NK-92 treated with Interleukin-12 subunit alpha and Interleukin-12 subunit beta, amount 100 ng/mL, for 24 hours (cell line): Measurements from ENCODE around the gene CD300H.
A peak's percentile ranks its signal among the peaks of the same experiment; 100 is the strongest.

ENCODE experiments used
- DNase-seq: peaks from one replicate; lab custom pipeline; 2025; lab: John Stamatoyannopoulos, UW

Gene CD300H

DNA sequence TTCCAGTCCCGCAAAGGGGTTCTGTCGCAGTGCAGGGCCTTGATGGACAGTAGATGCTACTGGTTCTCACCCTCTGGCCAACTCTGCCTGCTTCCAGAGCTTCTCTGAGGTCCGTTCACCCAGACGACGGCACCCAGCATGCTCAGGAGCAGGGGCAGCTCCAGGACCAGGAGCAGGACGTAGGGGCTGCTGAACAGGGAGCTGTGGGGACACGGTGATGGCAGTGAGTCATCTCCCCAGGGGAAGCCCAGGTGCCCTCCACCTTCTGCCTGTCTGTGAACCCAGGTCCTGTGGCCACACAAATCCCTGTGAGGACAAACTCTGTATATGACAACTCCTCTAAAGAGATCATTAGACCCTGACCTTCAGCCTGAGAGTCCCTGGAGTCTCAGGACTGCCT is 18.0 kb downstream of the CD300H start:
- no peak for DNase-seq

DNA sequence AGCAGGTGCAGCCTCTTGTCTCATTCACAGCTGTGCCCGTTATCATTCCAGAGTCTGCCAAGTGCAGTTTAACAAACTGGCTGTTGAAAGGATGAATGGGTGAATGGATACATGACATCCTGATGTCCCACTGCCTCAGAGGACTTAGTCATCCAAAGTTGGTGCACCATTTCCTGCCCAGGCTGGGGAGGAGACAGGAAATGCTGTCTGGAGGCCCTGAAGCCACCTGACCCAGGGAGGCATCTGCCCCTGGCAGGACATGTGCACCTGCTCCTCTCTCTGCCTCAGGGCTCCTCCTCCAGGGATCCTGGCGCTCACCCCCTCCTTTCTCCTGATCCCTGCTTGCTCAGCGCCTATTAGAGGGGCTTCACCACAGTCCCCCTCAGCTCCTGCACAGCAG is 19.6 kb downstream of the CD300H start:
- DNase-seq: peak; percentile 51

DNA sequence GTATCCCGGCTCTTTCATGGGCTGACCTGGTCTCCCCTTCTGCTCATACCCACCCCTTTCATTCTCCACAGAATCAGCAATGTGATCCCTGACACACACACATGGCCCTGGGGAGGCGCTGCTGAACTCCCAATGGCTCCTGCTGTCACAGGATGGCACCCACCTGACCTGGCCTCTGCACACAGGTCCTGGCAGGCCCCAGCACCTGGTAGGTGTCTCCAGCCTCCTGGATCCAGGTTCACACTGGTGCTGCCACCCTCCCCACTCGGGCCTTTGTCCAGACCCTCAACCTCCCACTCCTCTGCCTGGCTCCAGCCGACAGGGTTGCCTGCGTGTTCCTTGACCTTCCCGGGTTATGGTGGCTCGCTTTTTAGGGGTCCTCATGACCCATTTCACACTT is 20.0 kb downstream of the CD300H start:
- no peak for DNase-seq

DNA sequence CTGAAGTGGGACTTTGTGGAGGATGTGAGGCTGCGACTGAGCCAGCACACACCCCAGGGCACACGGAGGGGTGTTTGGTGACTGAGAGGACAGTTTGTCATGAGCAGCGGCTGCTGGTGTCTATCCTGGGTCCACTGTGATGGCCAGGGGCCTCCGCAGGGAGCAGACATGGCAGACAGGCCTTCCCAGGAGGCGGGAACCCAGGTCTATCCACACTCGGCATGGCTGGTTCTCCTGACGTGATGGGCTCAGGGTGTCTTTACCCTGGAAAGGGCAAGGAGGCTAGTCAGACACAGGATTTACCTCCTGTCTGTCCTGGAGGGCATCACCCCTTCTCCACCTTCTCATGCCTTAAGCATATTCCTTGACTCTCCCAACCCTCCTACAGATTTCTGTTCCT is 20.7 kb downstream of the CD300H start:
- no peak for DNase-seq

DNA sequence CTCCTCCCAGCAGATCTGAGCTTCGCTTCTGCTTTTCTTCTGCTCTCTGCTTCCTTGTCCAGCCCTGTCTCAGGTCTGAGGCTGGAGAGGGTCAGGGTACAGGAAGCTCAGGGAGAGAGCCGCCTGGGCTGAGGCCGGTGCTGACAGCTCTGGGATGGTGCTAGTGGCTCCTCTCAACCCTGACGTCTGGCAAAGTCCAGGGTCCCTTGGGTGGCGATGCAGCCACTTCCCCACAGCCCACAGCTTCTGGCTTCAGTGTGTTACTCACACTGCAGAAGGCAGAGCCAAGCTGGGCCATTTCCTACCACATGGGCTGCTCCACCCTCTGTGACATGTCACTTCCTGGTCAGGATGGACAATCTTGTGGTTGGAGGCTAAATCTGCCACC is 21.5 kb downstream of the CD300H start, which contains the start of gene CD300C:
Gene CD300C, minus strand, starts transcription at position 273 of the 388 bp plus-strand sequence. CDS start 333 bp downstream, outside the sequence.
- peak; percentile 61 for DNase-seq

DNA sequence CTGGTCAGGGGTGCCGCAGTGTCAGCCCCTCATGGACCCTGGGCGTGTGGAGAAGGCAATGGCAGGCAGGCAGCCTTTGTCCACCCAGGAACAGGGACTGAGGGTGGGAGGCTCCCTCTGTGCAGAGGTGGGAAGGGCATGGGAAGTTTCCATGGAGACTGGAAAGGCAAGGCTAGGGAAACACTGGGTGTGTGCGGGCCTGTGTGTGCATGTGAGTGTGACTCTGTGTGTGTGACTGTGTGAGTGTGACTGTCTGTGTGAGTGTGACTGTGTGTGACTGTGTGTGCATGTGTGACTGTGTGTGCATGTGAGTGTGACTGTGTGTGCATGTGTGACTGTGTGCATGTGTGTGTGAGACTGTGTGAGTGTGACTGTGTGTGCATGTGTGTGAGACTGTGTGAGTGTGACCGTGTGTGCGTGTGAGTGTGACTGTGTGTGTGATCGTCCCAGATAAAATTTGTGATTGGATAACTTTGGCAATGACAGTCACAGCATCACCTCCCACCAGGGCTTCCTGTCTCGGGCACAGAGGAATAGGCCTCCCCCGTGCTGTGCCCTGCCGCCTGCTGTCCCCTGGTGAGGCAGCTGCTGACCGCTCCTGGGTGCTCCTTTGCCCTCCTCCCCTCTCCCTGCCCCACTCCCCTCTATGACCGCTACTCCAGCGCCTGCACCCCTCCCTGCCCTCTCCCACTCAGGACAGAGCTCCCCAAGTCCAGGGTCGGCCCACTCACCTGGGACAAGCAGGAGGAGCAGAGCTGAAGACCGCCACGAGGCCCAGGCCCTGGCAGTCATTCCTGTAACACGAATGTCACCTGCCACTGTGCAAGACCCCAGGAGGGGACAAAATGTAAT is 22.1 kb downstream of the CD300H start:
- no peak for DNase-seq

DNA sequence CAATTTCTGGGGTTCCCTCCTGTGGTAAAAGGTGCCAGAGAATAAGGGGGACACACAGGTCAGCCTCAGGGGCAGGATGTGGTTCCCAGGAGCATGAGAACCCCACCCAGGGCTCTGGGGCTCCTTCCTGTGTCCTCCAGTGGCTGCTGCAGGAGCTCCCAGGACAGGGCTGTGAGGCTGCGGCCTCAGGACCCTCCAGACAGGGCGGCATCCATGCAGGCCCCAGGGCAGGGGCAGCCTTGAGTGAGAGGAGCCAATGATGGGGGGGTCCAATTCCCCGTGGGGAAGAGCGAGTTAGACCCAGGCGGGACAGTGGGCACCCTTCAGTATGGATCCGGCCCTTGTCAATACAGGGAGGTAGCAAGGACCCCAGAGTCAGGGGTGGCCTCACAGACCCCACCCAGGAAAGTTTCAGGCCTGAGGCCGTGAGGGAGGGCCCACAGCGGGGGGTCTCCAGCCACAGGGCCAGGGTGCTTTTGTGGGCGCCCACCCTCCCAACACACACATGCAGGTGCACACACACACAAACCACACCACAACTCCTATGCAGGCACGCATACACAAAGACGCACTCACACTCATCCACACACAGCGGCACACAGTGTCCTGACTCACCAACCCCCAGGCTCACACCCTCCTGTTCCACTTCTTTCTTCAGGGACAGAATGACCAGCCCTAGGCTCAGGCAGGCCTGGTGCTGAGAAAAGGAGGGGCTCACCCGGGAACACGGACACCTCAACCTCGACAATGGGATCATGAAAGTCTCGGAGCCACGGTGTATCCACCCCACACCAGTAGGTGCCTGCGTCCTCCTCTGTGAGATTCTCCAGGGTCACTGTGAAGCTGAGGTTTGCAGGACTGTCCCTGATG is 23.2 kb downstream of the CD300H start:
- DNase-seq: no peak

DNA sequence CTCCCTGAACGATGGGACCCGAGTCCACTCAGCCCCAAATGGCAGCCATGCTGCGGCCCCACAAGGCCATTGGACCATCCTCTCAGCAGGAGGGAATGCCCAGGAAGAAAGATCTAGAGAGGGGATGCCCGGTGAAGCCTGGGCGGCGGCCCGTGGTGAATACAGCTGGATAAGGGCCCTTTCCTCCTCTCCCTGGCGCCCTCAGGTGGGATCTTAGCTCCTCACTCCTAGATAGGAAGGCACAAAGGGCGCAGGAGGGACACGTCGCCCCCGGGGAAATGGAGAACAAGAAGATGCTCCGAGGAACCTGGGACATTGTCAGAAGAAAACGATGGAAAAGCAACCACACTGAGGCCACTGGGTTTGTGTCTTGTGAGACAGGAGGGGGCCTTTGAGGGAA is 23.9 kb downstream of the CD300H start:
- no peak for DNase-seq

DNA sequence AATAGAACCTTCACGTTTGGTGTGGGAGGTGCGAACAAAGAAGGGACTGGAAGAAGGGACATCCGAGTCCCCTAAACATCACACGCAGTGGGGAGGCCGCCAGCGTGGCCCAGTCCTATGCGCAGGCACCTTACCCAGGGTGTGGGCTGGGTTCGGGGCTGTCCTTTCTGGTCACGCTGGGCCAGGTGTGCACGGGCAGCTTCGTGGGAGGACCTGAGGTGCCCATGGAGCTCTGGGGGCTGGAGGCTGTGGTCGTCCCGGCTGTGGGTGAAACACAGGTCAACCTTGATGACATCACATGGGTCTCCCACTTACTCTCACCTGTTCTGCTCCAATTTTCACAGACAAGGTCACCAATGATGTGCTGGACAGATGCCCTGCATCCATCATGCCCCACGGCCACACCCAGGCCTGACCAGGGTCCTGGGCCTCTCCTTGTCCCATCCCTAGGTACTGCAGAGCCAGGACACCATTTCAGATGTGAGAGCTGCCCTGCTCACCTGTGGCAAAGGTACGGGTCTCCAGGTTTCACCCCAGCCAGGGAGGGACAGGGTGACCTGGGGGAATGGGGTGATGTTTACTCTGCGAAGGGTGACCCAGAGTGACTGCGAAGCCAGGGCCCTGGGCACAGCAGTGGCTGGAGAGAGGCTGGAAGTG is 24.5 kb downstream of the CD300H start:
- DNase-seq: no peak

DNA sequence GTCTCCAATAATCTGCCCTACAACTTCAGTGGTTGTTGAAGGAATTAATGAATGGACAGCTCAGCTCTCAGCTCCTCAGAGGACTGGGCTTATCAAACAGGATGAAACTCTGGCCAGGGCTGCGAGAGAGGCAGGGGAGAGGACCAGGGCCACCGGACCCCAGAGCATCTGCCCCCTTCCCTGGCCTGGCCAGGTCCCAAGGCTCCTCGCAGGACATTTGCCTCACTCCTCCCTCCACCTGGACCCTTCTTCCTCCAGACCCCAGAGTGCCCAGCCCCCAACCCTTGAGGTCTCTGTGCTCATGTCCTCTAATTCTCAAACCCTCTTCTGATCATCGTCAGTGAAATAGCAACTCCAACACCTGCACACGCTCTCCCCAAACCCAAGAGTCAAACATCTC is 25.1 kb downstream of the CD300H start:
- no peak for DNase-seq

DNA sequence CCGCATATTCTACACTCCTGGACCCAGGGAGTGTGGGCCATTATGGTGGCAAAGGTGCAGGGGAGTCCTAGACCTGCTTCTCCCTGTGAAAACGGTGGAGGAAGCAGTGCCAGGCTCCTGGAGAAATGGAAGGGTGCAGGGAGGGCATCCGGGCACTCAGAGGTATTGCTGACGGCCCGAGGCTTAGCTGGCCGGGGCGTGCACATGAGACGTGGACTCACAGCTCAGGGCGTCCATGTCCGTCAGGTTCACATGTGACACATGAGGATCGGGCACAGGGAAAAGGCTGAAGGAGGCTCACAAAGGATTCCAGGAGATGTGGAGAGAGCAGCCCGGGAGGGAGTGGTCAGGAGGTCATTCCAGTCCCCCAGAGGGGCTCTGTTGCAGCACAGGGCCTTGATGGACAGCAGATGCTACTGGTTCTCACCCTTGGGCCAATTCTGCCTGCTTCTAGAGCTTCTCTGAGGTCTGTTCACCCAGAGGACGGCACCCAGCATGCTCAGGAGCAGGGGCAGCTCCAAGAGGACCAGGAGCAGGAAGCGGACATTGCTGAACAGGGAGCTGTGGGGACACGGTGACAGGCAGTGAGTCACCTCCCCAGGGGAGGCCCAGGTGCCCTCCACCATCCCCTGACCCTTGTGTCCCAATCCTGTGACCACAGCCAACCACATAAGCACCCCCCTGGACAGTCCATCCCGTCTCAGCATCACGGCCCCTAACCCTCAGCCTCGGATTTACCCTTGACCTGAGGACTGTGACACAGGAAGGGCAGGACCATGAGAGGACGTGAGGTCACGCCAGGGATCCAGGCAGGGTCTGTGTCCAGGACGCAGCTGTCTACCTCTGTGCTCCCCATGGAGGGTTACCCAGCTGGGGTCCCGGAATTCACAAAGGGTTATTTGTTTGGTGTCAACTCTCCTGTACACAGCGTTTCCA is 25.9 kb downstream of the CD300H start:
- DNase-seq: no peak

DNA sequence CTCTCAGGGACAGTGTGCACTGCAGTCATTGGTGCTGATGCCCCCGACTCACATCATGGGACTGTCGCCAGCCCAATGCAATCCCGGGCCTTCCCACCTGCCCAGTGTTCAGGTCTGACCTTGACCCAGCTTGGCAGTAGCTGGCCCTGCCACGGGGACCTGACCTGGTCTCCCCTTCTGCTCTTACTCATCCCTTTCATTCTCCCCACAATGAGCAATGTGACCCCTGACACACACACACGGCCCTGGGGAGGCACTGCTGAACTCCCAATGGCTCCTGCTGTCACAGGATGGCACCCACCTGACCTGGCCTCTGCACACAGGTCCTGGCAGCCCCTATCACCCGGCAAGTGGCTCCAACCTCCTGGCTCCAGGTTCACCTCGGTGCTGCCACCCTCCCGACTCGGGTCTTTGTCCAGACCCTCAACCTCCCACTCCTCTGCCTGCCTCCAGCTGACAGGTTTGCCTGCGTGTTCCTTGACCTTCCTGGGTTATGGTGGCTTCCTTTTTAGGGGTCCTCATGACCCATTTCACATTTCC is 28.0 kb downstream of the CD300H start:
- DNase-seq: no peak

DNA sequence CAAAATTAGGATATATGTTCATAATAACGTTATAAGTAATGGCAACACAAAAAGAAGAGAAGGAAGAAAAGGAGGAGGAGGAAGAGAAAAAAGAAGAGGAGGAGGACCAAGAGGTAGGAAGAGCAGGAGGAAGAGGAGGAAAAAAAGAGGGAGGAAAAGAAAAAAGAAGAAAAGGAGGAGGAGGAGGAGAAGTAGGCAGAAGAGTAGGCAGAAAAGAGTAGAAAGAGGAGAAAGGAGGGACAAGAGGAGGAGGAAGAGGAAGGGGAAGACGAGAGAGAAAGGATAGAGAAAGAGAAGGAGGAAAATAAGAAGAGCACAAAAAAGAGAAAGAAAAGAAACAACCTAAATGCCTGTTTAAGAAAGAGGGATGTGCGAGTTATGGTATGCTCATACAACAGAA is 30.4 kb downstream of the CD300H start:
- DNase-seq: no peak

DNA sequence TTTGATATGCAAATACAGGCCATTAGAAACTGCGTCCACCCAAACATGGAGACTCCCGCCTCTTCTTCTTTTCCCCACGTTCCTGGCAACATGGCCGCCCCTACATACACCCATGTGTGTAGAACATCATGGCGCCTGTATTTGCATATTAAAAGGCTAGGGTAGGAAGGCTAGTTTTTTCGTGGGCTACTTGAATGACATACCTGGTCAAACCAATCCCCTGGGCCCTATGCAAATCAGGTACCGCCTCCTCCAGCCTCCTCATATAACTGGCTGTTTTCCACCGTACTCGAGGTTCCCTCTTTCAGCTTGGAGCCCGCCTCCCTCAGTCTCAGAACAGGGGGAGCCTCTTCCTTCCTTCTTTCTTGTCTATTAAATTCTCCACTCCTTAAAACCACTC is 35.2 kb downstream of the CD300H start:
- no peak for DNase-seq

DNA sequence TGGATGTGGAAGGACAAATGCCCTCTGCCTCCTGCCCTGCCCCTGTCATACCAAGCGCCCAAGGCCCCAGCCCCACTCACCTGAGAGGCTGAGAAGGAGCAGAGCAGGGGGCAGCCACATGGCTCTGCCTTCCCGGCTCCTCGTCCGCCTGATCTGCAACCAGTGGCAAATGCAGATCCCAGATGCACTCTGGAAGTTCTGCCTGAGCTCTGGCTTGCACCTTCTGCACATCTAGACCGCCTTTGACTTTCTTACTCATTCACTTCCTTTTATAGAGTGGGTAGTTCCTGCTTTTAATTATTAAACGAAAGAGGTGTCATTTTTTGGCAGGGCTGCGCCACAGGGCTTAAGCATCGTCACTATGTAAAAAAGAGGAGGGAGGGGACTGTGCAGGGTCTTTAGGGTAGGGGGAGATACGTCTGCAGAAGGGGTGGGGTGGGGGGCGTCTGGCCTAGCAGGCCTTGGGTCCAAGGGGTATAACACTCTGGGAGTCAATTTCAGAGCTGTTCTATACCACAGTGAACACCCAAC is 36.0 kb downstream of the CD300H start, which contains the start of gene CD300LB:
Gene CD300LB, minus strand, starts transcription at position 245 of the 531 bp plus-strand sequence. Its CDS starts 125 bp downstream, at position 120.
- DNase-seq: no peak

DNA sequence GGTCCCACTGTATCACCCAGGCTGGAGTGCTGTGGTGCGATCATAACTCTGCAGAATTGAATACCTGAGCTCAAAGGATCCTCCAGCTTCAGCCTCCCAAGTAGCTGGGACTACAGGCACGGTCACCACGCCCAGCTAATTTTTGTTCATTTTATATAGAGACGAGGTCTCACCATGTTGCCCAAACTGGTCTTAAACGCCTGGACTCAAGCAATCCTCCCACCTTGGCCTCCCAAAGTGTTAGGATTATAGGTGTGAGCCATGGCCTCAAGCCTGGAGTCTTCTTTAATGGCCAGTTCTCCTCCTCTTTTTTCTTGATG is 36.5 kb downstream of the CD300H start:
- no peak for DNase-seq

DNA sequence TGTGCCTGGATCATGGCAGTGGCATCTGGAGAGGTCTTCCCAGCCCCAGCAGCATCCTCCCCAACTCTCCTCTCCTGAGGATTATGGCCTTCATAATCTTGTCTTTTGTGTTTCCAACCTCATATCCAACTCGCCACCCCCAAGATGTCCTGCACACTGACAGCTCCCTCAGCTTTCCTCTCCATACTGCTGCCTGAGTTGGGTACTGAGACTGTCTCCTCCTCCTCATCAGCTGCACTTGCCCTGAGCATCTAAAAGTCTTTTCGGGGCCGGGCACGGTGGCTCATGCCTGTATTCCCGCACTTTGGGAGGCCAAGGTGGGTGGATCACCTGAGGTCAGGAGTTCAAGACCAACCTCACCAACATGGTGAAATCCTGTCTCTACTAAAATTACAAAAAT is 38.1 kb downstream of the CD300H start:
- DNase-seq: no peak

DNA sequence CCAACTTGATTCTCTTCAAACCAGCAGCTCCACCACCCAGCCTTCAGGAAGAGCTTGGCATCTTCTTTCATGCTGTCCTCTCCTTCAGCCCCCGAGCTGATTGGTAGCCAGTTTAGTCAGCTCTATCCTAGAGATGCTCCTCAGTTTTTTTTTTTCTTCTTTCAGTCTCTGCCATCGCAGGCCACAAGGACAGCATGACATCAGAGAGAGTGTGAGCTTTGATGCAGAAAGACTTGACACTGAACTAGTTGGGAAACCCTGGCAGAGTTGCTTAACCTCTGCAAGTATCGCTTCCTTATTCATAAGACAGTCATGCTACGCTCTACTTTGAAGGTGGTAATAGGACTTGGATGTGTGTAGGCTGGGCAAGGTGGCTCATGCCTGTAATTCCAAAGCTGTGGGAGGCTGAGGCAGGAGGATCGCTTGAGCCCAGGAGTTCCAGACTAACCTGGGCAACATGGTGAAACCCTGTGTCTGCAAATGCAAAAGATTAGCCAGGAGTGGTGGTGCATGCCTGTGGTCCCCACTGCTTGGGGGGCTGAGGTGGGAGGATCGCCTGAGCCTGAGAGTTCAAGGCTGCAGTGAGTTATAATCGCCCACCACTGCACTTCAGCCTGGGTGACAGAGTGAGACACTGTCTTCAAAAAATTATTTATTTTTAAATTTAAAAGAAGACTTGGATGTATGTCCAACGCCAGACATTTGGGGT is 38.7 kb downstream of the CD300H start:
- DNase-seq: peak; percentile 47

DNA sequence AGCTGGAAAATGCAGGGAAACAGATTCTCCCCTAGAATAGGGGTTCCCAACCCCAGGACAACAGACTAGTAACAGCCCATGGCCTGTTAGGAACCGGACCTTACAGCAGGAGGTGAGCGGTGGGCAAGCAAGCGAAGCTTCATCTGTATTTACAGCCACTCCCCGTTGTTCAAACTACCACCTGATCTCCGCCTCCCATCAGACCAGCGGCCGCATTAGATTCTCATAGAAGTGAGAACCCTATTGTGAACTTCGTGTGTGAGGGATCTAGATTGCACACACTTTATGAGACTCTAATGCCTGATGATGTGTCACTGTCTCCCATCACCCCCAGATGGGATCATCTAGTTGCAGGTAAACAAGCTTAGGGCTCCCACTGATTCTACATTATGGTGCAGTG is 39.6 kb downstream of the CD300H start:
- DNase-seq: no peak

DNA sequence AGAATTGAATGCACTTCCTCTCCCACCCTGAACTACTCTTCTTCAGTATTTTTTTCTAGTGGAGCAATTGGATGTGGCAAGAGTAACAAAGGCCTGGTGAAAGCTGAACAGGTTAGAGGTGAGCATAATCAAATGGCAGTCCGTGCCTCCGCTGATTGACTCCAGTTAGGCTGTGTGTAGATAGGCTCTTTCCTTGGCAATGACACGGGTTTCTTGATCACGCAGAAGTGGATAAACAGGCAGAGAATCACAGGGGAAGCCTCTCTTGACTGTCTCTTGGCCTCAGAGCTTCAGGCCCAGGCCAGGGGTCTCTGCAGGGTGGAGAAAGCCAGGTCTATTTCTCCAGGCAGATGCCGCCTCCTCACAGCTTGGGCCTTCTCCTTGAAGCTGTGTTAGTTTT is 40.2 kb downstream of the CD300H start:
- DNase-seq: no peak
